OCI-LY7 (cell line): ENCODE results near the gene PCDHGA7. TPM values are rescaled to one million over a fixed set of nuclear protein-coding genes. Genes with fewer than 3 reads are reported as not detected.

Experiments used
- BruUV-seq: library from RNA; stranded (reverse); fragments of 400-500 nt; replicated peaks from 2 replicates; lab custom pipeline; 2021; lab: Mats Ljungman, UMichigan
- CTCF ChIA-PET: fragments of 300-600 bp; sonication (Branson Sonifier 250); formaldehyde crosslinking; loops from one replicate; lab custom pipeline; 2022; ENCODE audit warnings: antibody characterized with exemption; ENCODE audit not compliant: unreplicated experiment; lab: Charles Lee
- POLR2A ChIA-PET: fragments of 300-600 bp; sonication (Branson Sonifier 250); formaldehyde crosslinking; loops from one replicate; lab custom pipeline; 2022; ENCODE audit warnings: antibody characterized with exemption; lab: Charles Lee
- DNase-seq: peaks from one replicate; pipeline ENCODE4 v3.0.0-alpha.2; 2015; ENCODE audit warnings: low spot score
- H2AFZ ChIP-seq: fragments of 200-600 bp; sonication (generic), shearing (Covaris generic); 2 replicates; pipeline ENCODE4 v1.6.1; 2014; ENCODE audit warnings: mild to moderate bottlenecking, antibody characterized with exemption, low read length, moderate library complexity
- H3K27ac ChIP-seq: fragments of 200-600 bp; sonication (generic); 2 replicates; pipeline ENCODE4 v1.5.1; 2014; ENCODE audit warnings: mixed run types, low read depth, mild to moderate bottlenecking, moderate library complexity, low read length, inconsistent platforms; ENCODE audit not compliant: poor library complexity, severe bottlenecking
- H3K36me3 ChIP-seq: fragments of 200-600 bp; sonication (generic); 2 replicates; pipeline ENCODE4 v1.6.1; 2014; ENCODE audit warnings: mild to moderate bottlenecking, antibody characterized with exemption, low read length, moderate library complexity, mixed read lengths; ENCODE audit not compliant: insufficient read depth
- H3K4me1 ChIP-seq: fragments of 200-600 bp; sonication (generic); 2 replicates; pipeline ENCODE4 v1.5.1; 2014; ENCODE audit warnings: mild to moderate bottlenecking, low read length; ENCODE audit not compliant: insufficient read depth, poor library complexity, severe bottlenecking
- H3K4me2 ChIP-seq: fragments of 200-600 bp; sonication (generic); 2 replicates; pipeline ENCODE4 v1.6.1; 2014; ENCODE audit warnings: mild to moderate bottlenecking, low read length
- H3K4me3 ChIP-seq: fragments of 200-600 bp; sonication (generic); 2 replicates; pipeline ENCODE4 v1.5.1; 2014; ENCODE audit warnings: mild to moderate bottlenecking, low read depth, low read length; ENCODE audit not compliant: poor library complexity, severe bottlenecking
- H3K79me2 ChIP-seq: fragments of 200-600 bp; sonication (generic); 2 replicates; pipeline ENCODE4 v1.6.1; 2016; ENCODE audit warnings: low read depth, mild to moderate bottlenecking, low read length, moderate library complexity, mixed read lengths; ENCODE audit not compliant: insufficient read depth
- H3K9me2 ChIP-seq: fragments of 200-600 bp; sonication (generic); 2 replicates; pipeline ENCODE4 v1.6.1; 2016; ENCODE audit warnings: mild to moderate bottlenecking, low read length, mixed read lengths; ENCODE audit not compliant: insufficient read depth
- H3K9me3 ChIP-seq: fragments of 200-600 bp; sonication (generic); 2 replicates; pipeline ENCODE4 v1.6.1; 2014; ENCODE audit warnings: mild to moderate bottlenecking, mixed run types, low read length, mixed read lengths
- H4K20me1 ChIP-seq: fragments of 200-600 bp; sonication (generic); 2 replicates; pipeline ENCODE4 v1.6.1; 2014; ENCODE audit warnings: mild to moderate bottlenecking, antibody characterized with exemption, low read length, moderate library complexity, mixed read lengths; ENCODE audit not compliant: insufficient read depth
- EZH2phosphoT487 ChIP-seq: fragments of 200-600 bp; sonication (generic); IDR thresholded peaks from 2 replicates; pipeline ENCODE4 v1.6.1; 2018; ENCODE audit warnings: low read depth, borderline replicate concordance, mild to moderate bottlenecking, mixed run types, antibody characterized with exemption, low read length, moderate library complexity, mixed read lengths
- intact Hi-C: fragments of 100-400 bp; cut with micrococcal nuclease; formaldehyde crosslinking; loops from one replicate; pipeline ENCODE4 v1.10.0; 2022; ENCODE audit not compliant: unreplicated experiment
- total RNA-seq, 2 experiments: library from RNA; depleted of rRNA in 1 of 2; stranded (reverse); fragments of >200 nt in 1 of 2; shearing (Covaris generic) in 1 of 2; gene quantifications; 2 replicates each; pipeline ENCODE4 v1.2.3, GENCODE V29; 2014 to 2022
- TF ChIP-seq, protein P1 (sequence below): fragments of 200-600 bp; sonication (generic); conservative IDR thresholded peaks from 2 replicates; pipeline ENCODE4 v1.5.1; 2014; ENCODE audit warnings: mild to moderate bottlenecking, antibody characterized with exemption, low read length, moderate library complexity, mixed read lengths

PCDHGA7 gene
- total RNA-seq, 2 experiments from 2014 or later, result 5.6 to 6.4 TPM

GRCh38 chr5:141373673-141374317 lies 8.7 kb upstream of the PCDHGA7 start, which contains the start of gene PCDHGA6:
PCDHGA6 (plus strand) TSS chr5:141373891; CDS start chr5:141374084, 193 bp downstream.
- H3K9me3 ChIP-seq, result no peaks in the 10 kb centered on the region
- H3K36me3 ChIP-seq, result peaks cover 11% of the 10 kb centered on the region; the same call in 1 of the 2 replicates
- peaks cover 12% of the 10 kb centered on the region for H3K4me1 ChIP-seq
- H4K20me1 ChIP-seq, result no peaks in the 10 kb centered on the region
- CTCF ChIA-PET, result no interaction called here
- H3K27ac ChIP-seq, result no peak within 1 kb of the TSS
- TF ChIP-seq, protein P1, sequence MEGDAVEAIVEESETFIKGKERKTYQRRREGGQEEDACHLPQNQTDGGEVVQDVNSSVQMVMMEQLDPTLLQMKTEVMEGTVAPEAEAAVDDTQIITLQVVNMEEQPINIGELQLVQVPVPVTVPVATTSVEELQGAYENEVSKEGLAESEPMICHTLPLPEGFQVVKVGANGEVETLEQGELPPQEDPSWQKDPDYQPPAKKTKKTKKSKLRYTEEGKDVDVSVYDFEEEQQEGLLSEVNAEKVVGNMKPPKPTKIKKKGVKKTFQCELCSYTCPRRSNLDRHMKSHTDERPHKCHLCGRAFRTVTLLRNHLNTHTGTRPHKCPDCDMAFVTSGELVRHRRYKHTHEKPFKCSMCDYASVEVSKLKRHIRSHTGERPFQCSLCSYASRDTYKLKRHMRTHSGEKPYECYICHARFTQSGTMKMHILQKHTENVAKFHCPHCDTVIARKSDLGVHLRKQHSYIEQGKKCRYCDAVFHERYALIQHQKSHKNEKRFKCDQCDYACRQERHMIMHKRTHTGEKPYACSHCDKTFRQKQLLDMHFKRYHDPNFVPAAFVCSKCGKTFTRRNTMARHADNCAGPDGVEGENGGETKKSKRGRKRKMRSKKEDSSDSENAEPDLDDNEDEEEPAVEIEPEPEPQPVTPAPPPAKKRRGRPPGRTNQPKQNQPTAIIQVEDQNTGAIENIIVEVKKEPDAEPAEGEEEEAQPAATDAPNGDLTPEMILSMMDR, result peak; percentile 82
- no peak for TF ChIP-seq EZH2phosphoT487
- peak; percentile 37 for DNase-seq
- peak within 1 kb of the TSS; percentile 14; the same call in 1 of the 2 replicates for H3K4me2 ChIP-seq
- H3K9me2 ChIP-seq, result no peaks in the 10 kb centered on the region
- no TSS peak for BruUV-seq
- intact Hi-C loops, result loop anchor here (5.0 kb wide), 1 partner anchor 184 kb away; no protein-coding TSS in a partner anchor
- no peaks in the 10 kb centered on the region for H3K79me2 ChIP-seq
- POLR2A ChIA-PET, result interaction anchor here (1.1 kb wide), 1 partner anchor 32 kb away, joined by 3 read pairs; no protein-coding TSS in a partner anchor
- no peak within 1 kb of the TSS for H2AFZ ChIP-seq
- no peak within 1 kb of the TSS for H3K4me3 ChIP-seq

DNA sequence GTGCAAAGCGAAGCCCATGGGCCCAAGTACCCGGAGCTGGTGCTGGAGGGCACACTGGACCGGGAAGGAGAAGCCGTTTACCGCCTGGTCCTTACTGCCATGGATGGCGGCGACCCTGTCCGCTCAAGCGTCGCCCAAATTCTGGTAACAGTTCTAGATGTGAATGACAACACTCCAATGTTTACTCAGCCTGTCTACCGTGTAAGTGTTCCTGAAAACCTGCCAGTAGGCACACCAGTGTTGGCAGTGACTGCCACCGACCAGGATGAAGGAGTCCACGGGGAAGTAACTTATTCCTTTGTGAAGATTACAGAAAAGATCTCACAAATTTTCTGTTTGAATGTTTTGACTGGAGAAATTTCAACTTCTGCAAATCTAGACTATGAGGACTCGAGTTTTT lies 7.9 kb upstream of the PCDHGA7 start:
- intact Hi-C loops, result loop anchor here (5.0 kb wide), 1 partner anchor 183 kb away; no protein-coding TSS in a partner anchor
- no TSS peak for BruUV-seq
- no peak for DNase-seq

More for the DNA sequence above, 7.9 kb upstream of the PCDHGA7 start:
- Histone ChIP-seq H3K4me1 (peaks cover 7% of the 10 kb centered on the region), H3K27ac (no peak overlapping the region), H2AFZ (no peak overlapping the region), H3K79me2 (no peaks in the 10 kb centered on the region), H3K4me2 (no peak overlapping the region), H3K36me3 (peaks cover 11% of the 10 kb centered on the region; the same call in 1 of the 2 replicates), H3K9me2 (no peaks in the 10 kb centered on the region), H4K20me1 (no peaks in the 10 kb centered on the region), H3K9me3 (no peaks in the 10 kb centered on the region), H3K4me3 (no peak overlapping the region)
- ChIA-PET CTCF (no interaction called here), POLR2A (interaction anchor here (0.6 kb wide), 1 partner anchor 322 kb away, joined by 3 read pairs; no protein-coding TSS in a partner anchor)
- no peak for TF ChIP-seq EZH2phosphoT487
- TF ChIP-seq, protein P1, result no peak
